Ectodermal cell (in vitro differentiated cells): ENCODE measurements around the gene SHE.
"Not testable (repeated sequence)": the region's sequence is repeated elsewhere in the genome, so short reads cannot be mapped to it uniquely, and the experiment has no call there.

ENCODE experiments used
- H3K27ac ChIP-seq: 2 replicates; pipeline ENCODE4 v1.7.0; 2013; ENCODE audit warnings: mild to moderate bottlenecking, low read depth, low read length; ENCODE audit not compliant: insufficient read depth, poor library complexity, severe bottlenecking
- H3K27me3 ChIP-seq: 2 replicates; pipeline ENCODE4 v1.7.0; 2013; ENCODE audit warnings: mild to moderate bottlenecking, low read length; ENCODE audit not compliant: insufficient read depth, control insufficient read depth, poor library complexity, severe bottlenecking
- H3K36me3 ChIP-seq: one replicate; pipeline ENCODE4 v1.7.0; 2013; ENCODE audit warnings: low read length; ENCODE audit not compliant: control insufficient read depth, insufficient read depth
- H3K4me1 ChIP-seq: one replicate; pipeline ENCODE4 v1.7.0; 2013; ENCODE audit warnings: low read length; ENCODE audit not compliant: control insufficient read depth, insufficient read depth
- H3K4me3 ChIP-seq: 2 replicates; pipeline ENCODE4 v1.7.0; 2013; ENCODE audit warnings: low read depth, low read length, control low read depth; ENCODE audit not compliant: insufficient read depth
- H3K9me3 ChIP-seq: 2 replicates; pipeline ENCODE4 v1.7.0; 2013; ENCODE audit warnings: mild to moderate bottlenecking, low read length, moderate library complexity; ENCODE audit not compliant: control insufficient read depth
- WGBS, 2 experiments: methylation state at CpG; one replicate each; pipeline ENCODE4 v1.1.7; 2013; ENCODE audit warnings: missing lambda C conversion rate in 2 of 2; 5-methylcytosine and 5-hydroxymethylcytosine counted together

SHE gene

DNA sequence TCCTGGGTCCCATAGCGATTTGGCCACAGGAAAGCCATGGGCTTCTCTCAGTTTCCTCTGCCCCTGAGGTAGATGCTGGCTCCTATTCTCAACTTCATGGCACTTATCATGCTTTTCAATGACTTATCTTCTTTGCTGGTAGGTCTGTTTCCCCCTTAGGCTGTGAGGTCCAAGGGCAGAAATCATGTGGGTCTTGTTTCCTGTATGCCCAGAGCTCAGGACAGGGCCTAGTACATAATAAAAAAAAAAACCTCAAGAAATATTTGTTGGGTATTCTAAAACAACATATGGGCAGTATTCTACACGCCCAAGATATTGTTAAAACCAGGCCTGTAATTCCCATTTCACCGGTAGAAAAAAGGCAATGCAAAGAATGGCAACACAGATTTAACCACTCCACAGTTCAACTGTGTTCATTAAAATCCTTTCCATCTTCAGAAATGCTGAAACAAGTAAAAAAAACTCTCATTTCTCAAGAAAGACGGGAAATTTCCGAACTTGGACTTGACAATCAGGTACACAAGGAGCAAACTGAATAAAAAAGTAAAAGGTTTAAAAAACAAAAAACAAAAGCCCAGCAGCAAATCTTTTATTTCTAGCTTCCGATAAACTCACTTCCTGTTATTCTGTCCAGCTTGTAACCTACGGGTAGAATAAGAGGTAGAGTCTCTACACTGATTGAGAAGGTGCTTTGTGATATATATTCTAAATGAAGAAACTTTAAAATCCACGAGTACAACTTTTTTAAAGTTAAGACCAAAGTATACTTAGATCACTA, 6.5 kb downstream of the SHE start:
- H3K4me3 ChIP-seq: no peak overlapping the region
- 91 to 92% methylated on average over 6 to 8 of the region's 8 CpGs for WGBS, 2 experiments
- H3K27ac ChIP-seq: no peak overlapping the region
- H3K4me1 ChIP-seq: peaks cover 3% of the 10 kb centered on the region
- no peaks in the 10 kb centered on the region for H3K9me3 ChIP-seq
- H3K27me3 ChIP-seq: peaks cover 24% of the 10 kb centered on the region
- H3K36me3 ChIP-seq: no peaks in the 10 kb centered on the region

DNA sequence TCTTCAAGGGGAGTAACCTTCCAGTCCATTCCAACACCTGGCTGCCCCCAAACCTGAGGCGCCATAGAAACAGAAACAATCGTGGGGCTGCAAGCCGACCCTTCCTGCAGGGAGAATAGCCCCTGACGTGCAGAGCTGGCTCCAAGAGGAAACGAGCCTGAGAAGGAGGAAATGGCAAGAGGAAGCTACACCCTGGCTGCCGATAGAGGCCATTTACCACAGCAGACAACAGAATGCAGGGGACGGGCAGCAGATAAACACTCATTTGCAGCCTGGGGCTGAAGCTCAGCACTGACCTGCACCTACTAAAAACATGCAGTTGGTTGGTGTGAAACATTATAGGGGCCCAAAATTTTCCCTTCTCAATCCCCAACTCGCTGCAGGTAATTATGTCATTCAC, 8.9 kb downstream of the SHE start:
- H3K27me3 ChIP-seq: peaks cover under 1% of the 10 kb centered on the region
- WGBS, 2 experiments: 42 to 52% methylated on average over 7 to 8 of the region's 8 CpGs
- H3K36me3 ChIP-seq: no peaks in the 10 kb centered on the region
- H3K4me3 ChIP-seq: no peak overlapping the region
- no peak overlapping the region for H3K27ac ChIP-seq
- no peaks in the 10 kb centered on the region for H3K9me3 ChIP-seq
- peaks cover 3% of the 10 kb centered on the region for H3K4me1 ChIP-seq

DNA sequence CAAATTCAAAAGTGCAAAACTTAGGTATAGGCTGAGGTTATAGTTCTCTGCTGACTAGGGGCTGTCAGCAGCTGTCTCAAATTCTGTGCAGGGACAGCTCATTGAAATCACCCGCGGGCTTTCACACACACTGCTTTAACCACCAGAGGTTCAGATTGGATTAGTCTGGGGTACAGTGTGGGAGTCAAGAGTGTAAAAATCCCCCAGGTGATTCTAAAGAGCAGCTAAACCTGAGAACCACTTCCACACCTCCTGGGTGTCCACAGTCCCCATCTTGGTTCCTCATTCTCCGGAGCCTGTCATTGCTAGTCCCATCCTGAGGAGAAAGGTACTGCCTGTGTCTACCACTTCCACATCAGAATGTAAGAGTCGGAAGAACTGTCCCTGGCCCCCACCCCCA, 10.1 kb downstream of the SHE start:
- Histone ChIP-seq H3K9me3 (no peaks in the 10 kb centered on the region), H3K27ac (no peak overlapping the region), H3K4me1 (peaks cover 2% of the 10 kb centered on the region), H3K4me3 (no peak overlapping the region), H3K36me3 (no peaks in the 10 kb centered on the region), H3K27me3 (no peaks in the 10 kb centered on the region)
- WGBS, 2 experiments: 92 to 94% methylated on average over 4 of the region's 4 CpGs

DNA sequence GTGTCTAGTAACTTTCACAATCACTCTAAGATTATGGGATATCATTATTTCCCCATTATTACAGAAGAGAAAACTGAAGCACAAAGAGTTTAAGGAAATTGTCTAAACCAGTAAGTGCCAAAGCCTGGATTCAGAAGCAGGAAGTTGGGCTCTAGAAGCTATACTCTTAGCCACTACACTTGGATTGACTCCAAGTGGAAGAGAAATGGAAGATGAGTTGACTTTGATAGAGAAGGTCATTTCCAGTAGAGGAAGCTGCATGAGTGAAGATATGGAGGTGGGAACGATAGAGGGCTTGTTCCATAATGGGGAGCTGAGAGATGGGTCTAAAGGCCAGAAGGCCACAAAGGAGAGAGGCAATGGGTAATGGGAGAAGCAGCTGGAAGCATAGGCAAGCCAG, 11.9 kb downstream of the SHE start:
- Histone ChIP-seq H3K9me3 (no peaks in the 10 kb centered on the region), H3K27ac (no peak overlapping the region), H3K4me1 (no peaks in the 10 kb centered on the region), H3K27me3 (no peaks in the 10 kb centered on the region), H3K36me3 (no peaks in the 10 kb centered on the region), H3K4me3 (no peak overlapping the region)
- WGBS, 2 experiments: 82 to 89% methylated on average over 1 of the region's 1 CpG

DNA sequence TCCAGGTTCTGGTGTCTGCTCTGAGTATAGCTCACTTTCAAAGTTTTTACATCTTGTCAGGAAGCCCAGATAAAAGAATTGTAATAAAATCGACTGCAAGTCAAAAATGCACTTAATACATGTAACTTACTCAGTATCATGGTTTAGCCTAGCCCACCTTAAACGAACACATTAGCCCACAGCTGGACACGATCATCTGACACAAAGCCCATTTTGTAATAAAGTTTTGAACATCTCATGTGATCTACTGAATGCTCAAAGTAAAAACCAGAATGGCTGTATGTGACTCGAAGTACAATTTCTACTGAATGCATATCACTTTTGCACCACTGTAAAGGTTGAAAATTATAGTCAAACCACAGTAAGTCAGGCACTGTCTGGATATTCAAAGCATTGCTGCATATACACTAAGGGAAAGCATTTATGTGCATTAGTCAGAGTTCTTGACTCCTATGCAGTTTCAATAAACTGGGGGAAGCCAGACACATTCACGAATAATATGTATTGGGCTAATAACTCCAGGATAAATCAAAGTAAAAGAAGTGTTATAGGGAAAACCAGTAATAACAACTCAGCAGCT, 12.4 kb downstream of the SHE start:
- H3K4me3 ChIP-seq: no peak overlapping the region
- 94% methylated on average over 5 of the region's 5 CpGs for WGBS, 2 experiments
- no peak overlapping the region for H3K27ac ChIP-seq
- H3K4me1 ChIP-seq: no peaks in the 10 kb centered on the region
- no peaks in the 10 kb centered on the region for H3K36me3 ChIP-seq
- H3K27me3 ChIP-seq: no peaks in the 10 kb centered on the region
- no peaks in the 10 kb centered on the region for H3K9me3 ChIP-seq

DNA sequence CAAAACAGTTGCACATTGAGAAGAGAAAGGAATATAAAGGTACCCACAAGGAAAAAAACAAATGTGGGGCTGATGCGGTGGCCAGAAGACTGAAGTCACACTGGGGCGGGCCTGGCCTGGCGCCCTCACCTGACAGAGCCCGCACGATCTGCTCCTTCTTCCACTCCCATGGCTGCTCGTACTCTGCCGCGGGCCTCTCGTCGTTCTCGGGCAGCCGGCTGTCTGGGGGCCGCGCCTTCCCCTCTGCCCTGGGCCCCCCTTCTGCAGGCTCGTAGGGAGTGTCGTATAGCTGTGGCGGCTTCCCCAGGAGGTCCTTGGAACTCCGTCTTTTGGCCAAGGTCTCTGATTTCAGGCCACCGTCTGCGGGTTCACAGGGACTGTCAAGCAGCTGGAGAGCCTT, 13.3 kb downstream of the SHE start:
- Histone ChIP-seq H3K4me1 (no peaks in the 10 kb centered on the region), H3K27me3 (no peaks in the 10 kb centered on the region), H3K9me3 (no peaks in the 10 kb centered on the region), H3K36me3 (no peaks in the 10 kb centered on the region), H3K27ac (no peak overlapping the region), H3K4me3 (no peak overlapping the region)
- 84 to 87% methylated on average over 20 of the region's 20 CpGs for WGBS, 2 experiments

DNA sequence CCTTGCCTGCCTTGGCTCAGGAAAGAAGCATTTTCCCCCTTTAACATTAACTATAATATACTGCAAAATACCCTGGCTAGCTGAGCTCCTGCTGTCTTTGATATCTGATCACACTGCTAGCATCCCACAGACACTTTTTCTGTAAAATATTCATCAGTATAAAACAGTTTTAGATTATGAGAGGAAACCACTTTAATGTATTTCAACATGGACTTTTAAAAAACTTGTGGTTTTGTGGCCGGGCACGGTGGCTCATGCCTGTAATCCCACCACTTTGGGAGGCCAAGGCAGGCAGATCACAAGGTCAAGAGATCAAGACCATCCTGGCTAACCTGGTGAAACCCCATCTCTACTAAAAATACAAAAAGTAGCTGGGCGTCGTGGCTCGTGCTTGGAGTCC, 15.5 kb downstream of the SHE start:
- not testable (repeated sequence) for H3K4me1 ChIP-seq, H3K4me3 ChIP-seq, H3K9me3 ChIP-seq, H3K27ac ChIP-seq, H3K27me3 ChIP-seq, H3K36me3 ChIP-seq
- 94 to 97% methylated on average over 5 of the region's 5 CpGs for WGBS, 2 experiments

DNA sequence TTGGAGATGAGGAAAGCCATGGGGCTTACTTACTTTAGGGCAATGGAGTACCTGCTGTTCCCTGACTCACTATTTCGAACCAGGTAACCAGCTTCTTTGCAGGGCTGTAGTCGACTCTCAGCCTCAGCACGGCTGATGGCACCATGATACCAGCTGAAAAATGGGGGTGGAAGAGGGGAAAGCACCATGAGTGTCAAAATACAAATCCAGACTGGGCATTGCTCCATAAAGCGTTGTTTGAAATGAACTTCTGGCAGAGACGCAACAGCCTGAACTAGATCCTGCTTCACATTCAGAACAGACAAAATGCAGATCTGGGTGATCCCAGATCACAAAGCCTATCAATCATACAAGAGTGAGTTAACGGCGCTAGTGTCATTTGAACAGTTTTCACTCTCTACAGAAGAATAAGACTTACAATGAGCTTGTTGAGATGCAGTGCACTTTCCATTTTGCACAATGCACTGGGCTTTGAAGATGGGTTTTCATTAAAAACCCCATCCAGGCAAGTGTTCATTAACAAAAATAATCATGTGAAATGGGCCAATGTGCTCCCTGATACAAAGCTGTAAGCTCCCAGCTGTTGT, 16.2 kb downstream of the SHE start:
- Histone ChIP-seq H3K27me3 (no peaks in the 10 kb centered on the region), H3K36me3 (no peaks in the 10 kb centered on the region), H3K4me1 (no peaks in the 10 kb centered on the region), H3K27ac (no peak overlapping the region), H3K9me3 (no peaks in the 10 kb centered on the region), H3K4me3 (no peak overlapping the region)
- WGBS, 2 experiments: 94 to 96% methylated on average over 7 of the region's 7 CpGs

DNA sequence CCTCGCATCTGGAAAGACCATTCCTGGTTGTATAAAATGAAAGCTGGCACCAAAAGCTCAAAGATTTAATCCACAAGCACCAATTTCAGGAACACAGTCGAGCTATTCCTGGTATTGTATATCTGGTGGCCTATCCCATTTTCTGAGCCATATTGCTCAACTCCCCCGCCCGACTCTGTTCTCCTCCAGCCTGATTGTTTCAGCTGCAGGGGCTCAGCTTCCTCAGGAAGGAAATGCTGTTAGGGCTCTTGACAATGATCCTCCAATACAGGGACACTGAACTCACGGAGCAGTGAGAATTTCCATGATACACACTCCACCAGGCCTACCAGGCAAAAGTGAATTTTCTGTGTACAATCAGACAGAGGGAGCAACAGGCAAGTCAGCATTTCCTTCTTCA, 17.1 kb downstream of the SHE start:
- 90 to 93% methylated on average over 5 of the region's 5 CpGs for WGBS, 2 experiments

DNA sequence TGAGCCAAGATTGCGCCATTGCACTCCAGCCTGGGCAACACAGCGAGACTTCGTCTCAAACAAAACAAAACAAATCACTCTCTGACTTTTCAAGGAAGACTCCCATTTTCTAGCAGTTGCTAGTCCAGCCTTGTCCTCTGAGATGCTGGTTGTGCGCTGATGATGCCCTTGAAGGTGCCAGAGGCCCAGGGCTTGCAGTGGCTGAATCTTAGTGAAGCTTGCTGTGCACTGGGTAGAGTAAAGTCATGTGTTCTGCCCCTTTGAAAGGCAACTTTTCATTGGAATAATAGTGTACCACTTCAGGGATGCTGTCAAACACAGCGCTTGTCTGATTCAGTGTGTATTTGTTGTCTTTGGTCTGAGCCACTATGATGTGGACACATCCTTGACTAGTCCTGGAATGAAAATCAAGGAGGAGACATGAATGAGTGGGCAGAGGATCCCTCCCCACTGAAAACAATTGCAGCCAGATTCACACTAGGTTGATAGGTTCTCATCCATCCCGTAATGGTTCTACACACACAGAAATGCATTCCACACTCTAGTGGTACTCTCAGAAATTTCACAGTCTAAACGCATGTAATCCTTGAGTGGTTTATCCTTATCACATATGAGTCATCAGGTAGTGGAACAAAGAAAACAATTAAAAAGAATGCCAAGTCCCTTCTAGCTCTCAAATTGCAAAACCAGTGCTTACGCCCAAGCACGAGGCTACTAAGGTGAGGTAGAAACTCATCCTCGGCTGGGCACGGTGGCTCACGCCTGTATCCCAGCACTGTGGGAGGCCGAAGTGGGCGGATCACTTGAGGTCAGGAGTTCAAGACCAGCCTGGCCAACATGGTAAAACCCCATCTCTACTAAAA, 18.0 kb downstream of the SHE start:
- H3K27ac ChIP-seq: no peak overlapping the region
- H3K4me3 ChIP-seq: no peak overlapping the region
- no peaks in the 10 kb centered on the region for H3K27me3 ChIP-seq
- H3K9me3 ChIP-seq: no peaks in the 10 kb centered on the region
- 90 to 91% methylated on average over 14 of the region's 14 CpGs for WGBS, 2 experiments
- H3K4me1 ChIP-seq: no peaks in the 10 kb centered on the region
- no peaks in the 10 kb centered on the region for H3K36me3 ChIP-seq

More for the DNA sequence above, 17.1 kb downstream of the SHE start:
- Histone ChIP-seq H3K36me3 (no peaks in the 10 kb centered on the region), H3K27ac (no peak overlapping the region), H3K4me3 (no peak overlapping the region), H3K9me3 (no peaks in the 10 kb centered on the region), H3K27me3 (no peaks in the 10 kb centered on the region), H3K4me1 (no peaks in the 10 kb centered on the region)
